GM19328 (cell line): ENCODE results near the gene EXOC2.

Source experiments
- ATAC-seq: cut with Tn5 transposase; IDR thresholded peaks from one replicate; pipeline ENCODE4 v1.9.1; 2021; ENCODE audit warnings: mild to moderate bottlenecking, moderate library complexity; ENCODE audit not compliant: unreplicated experiment

Gene EXOC2

GRCh38 chr6:474453-475185, 218.3 kb downstream of the EXOC2 start:
- peak; percentile 85 for ATAC-seq

GRCh38 chr6:473768-474452, 219.0 kb downstream of the EXOC2 start:
- no peak for ATAC-seq

GRCh38 chr6:473356-473755, 219.6 kb downstream of the EXOC2 start:
- no peak for ATAC-seq

GRCh38 chr6:470901-471448, 222.0 kb downstream of the EXOC2 start:
- no peak for ATAC-seq

- no peak for ATAC-seq
Observed at GRCh38 chr6:470051-470900, 222.7 kb downstream of the EXOC2 start.

- no peak for ATAC-seq
Observed at GRCh38 chr6:467671-468082, 225.3 kb downstream of the EXOC2 start.

- ATAC-seq = no peak
Observed at GRCh38 chr6:467111-467510, 225.8 kb downstream of the EXOC2 start.

- ATAC-seq = no peak
Observed at GRCh38 chr6:466564-466963, 226.4 kb downstream of the EXOC2 start.

GRCh38 chr6:465531-466348, 227.2 kb downstream of the EXOC2 start:
- ATAC-seq = no peak

GRCh38 chr6:456887-457286, 236.1 kb downstream of the EXOC2 start:
- no peak for ATAC-seq

- ATAC-seq = no peak
Observed at GRCh38 chr6:456358-456867, 236.5 kb downstream of the EXOC2 start.

GRCh38 chr6:455835-456234, 237.1 kb downstream of the EXOC2 start:
- ATAC-seq = no peak

GRCh38 chr6:455006-455585, 237.8 kb downstream of the EXOC2 start:
- ATAC-seq = no peak

- no peak for ATAC-seq
Observed at GRCh38 chr6:454148-454991, 238.6 kb downstream of the EXOC2 start.

GRCh38 chr6:453152-453551, 239.8 kb downstream of the EXOC2 start:
- ATAC-seq = no peak

- no peak for ATAC-seq
Observed at GRCh38 chr6:452301-453067, 240.5 kb downstream of the EXOC2 start.

- no peak for ATAC-seq
Observed at GRCh38 chr6:451847-452246, 241.1 kb downstream of the EXOC2 start.

- ATAC-seq = no peak
Observed at GRCh38 chr6:451336-451735, 241.6 kb downstream of the EXOC2 start.
